ENCODE measurements around the gene CASZ1. TPM values are rescaled to one million over a fixed set of nuclear protein-coding genes. Genes with fewer than 3 reads are reported as not detected.

CASZ1 gene
- polyA plus RNA-seq, 3 donors: 0.30 to 3.7 (median 0.50) TPM

- peak overlapping the region in 1 of 7 donors; percentile 30 for H3K27ac Mint-ChIP-seq
- Histone ChIP-seq H3K9me3 (replicated peaks in 1 of 2; ENCODE audit: control insufficient read depth in 1 of 2, insufficient read depth in 1 of 2, low read length in 2 of 2) (no peaks in the 10 kb centered on the region), H3K27me3 (ENCODE audit: control insufficient read depth in 2 of 2, insufficient read depth in 2 of 2, low read length in 2 of 2) (no peaks in the 10 kb centered on the region), H3K79me2 (ENCODE audit: insufficient read depth, low read length) (no peaks in the 10 kb centered on the region), H3K36me3 (replicated peaks in 1 of 2; ENCODE audit: control insufficient read depth in 1 of 2, insufficient read depth in 2 of 2, low read length in 2 of 2) (no peaks in the 10 kb centered on the region), H3K27ac (ENCODE audit: low read depth in 1 of 2, low read length in 2 of 2) (no peak overlapping the region), H4K20me1 (ENCODE audit: insufficient read depth, low read length) (no peaks in the 10 kb centered on the region), H3K4me2 (replicated peaks; ENCODE audit: extremely low read depth, low read length, poor library complexity, severe bottlenecking) (no peak overlapping the region), H3K4me1 (ENCODE audit: control insufficient read depth in 1 of 2, insufficient read depth in 2 of 2, low read length in 2 of 2) (no peaks in the 10 kb centered on the region), H2AFZ (ENCODE audit: insufficient read depth, low read depth, low read length, poor library complexity, severe bottlenecking) (no peak overlapping the region), H3K9ac (ENCODE audit: insufficient read depth, low read length, poor library complexity, severe bottlenecking) (no peak overlapping the region), H3K4me3 (replicated peaks in 1 of 3; ENCODE audit: low read depth in 2 of 3, low read length in 3 of 3) (no peak overlapping the region)
- no peak overlapping the region for H3K4me3 Mint-ChIP-seq
- no peak for TF ChIP-seq CTCF (IDR thresholded peaks at IDR 0.05)
- peaks cover 1% of the 10 kb centered on the region for H3K4me1 Mint-ChIP-seq
- no peaks in the 10 kb centered on the region for H3K36me3 Mint-ChIP-seq
- DNase-seq: no peak
- H3K27me3 Mint-ChIP-seq (ENCODE audit: low read depth in 3 of 3): peaks cover 4 to 7% (median 5%) of the 10 kb centered on the region in 3 donors
- H3K9me3 Mint-ChIP-seq: no peaks in the 10 kb centered on the region
- 14% methylated on average over 13 of the region's 18 CpGs for WGBS (ENCODE audit: insufficient coverage)
- intact Hi-C loops (cut with micrococcal nuclease): no loop called here
Observed at GRCh38 chr1:10671090-10671489, 125.4 kb downstream of the CASZ1 start.

GRCh38 chr1:10670190-10670589, 126.3 kb downstream of the CASZ1 start:
- H3K36me3 ChIP-seq (replicated peaks in 1 of 2; ENCODE audit: control insufficient read depth in 1 of 2, insufficient read depth in 2 of 2, low read length in 2 of 2): no peaks in the 10 kb centered on the region
- no peak overlapping the region for H2AFZ ChIP-seq (ENCODE audit: insufficient read depth, low read depth, low read length, poor library complexity, severe bottlenecking)
- DNase-seq: no peak
- Mint-ChIP-seq H3K27me3 (ENCODE audit: low read depth in 3 of 3) (peaks cover 4 to 7% (median 5%) of the 10 kb centered on the region in 3 donors), H3K27ac (peak overlapping the region in 1 of 7 donors; percentile 8), H3K9me3 (no peaks in the 10 kb centered on the region), H3K4me1 (peaks cover 1% of the 10 kb centered on the region), H3K4me3 (no peak overlapping the region), H3K36me3 (no peaks in the 10 kb centered on the region)
- WGBS (ENCODE audit: insufficient coverage): 89% methylated on average over 9 of the region's 10 CpGs
- no peaks in the 10 kb centered on the region for H3K4me1 ChIP-seq (ENCODE audit: control insufficient read depth in 1 of 2, insufficient read depth in 2 of 2, low read length in 2 of 2)
- no peak overlapping the region for H3K9ac ChIP-seq (ENCODE audit: insufficient read depth, low read length, poor library complexity, severe bottlenecking)
- no peaks in the 10 kb centered on the region for H3K79me2 ChIP-seq (ENCODE audit: insufficient read depth, low read length)
- no peaks in the 10 kb centered on the region for H3K27me3 ChIP-seq (ENCODE audit: control insufficient read depth in 2 of 2, insufficient read depth in 2 of 2, low read length in 2 of 2)
- no peaks in the 10 kb centered on the region for H4K20me1 ChIP-seq (ENCODE audit: insufficient read depth, low read length)
- no peak overlapping the region for H3K4me2 ChIP-seq (replicated peaks; ENCODE audit: extremely low read depth, low read length, poor library complexity, severe bottlenecking)
- no peak for TF ChIP-seq CTCF (IDR thresholded peaks at IDR 0.05)
- H3K9me3 ChIP-seq (replicated peaks in 1 of 2; ENCODE audit: control insufficient read depth in 1 of 2, insufficient read depth in 1 of 2, low read length in 2 of 2): no peaks in the 10 kb centered on the region
- no peak overlapping the region for H3K27ac ChIP-seq (ENCODE audit: low read depth in 1 of 2, low read length in 2 of 2)
- intact Hi-C loops (cut with micrococcal nuclease): no loop called here
- no peak overlapping the region for H3K4me3 ChIP-seq (replicated peaks in 1 of 3; ENCODE audit: low read depth in 2 of 3, low read length in 3 of 3)

Measured in CD14-positive monocyte (primary cell).